ENCODE results near the gene LRRC73.
A peak's percentile ranks its signal among the peaks of the same experiment; 100 is the strongest.
"Not testable (repeated sequence)": the region's sequence is repeated elsewhere in the genome, so short reads cannot be mapped to it uniquely, and the experiment has no call there.

Gene LRRC73

GRCh38 chr6:43491750-43492661, 18.1 kb downstream of the LRRC73 start:
- DNase-seq, result no peak

GRCh38 chr6:43490523-43490939, 19.6 kb downstream of the LRRC73 start:
- DNase-seq, result no peak

GRCh38 chr6:43489277-43490072, 20.7 kb downstream of the LRRC73 start:
- DNase-seq, result no peak

- no peak for DNase-seq
Observed at GRCh38 chr6:43488667-43489276, 21.4 kb downstream of the LRRC73 start.

GRCh38 chr6:43481591-43482236, 28.4 kb downstream of the LRRC73 start:
- DNase-seq, result no peak

GRCh38 chr6:43481075-43481474, 29.1 kb downstream of the LRRC73 start:
- no peak for DNase-seq

GRCh38 chr6:43478008-43478372, 32.2 kb downstream of the LRRC73 start:
- DNase-seq, result no peak

- DNase-seq, result peak; percentile 40
Observed at GRCh38 chr6:43477235-43478007, 32.7 kb downstream of the LRRC73 start, which contains the start of gene TJAP1. Gene TJAP1, plus strand, starts transcription at chr6:43477570. Its CDS starts 21,432 bp downstream, at chr6:43499002.

GRCh38 chr6:43476746-43477145, 33.4 kb downstream of the LRRC73 start:
- no peak for DNase-seq

- no peak for DNase-seq
Observed at GRCh38 chr6:43475516-43475915, 34.6 kb downstream of the LRRC73 start.

- DNase-seq, result no peak
Observed at GRCh38 chr6:43472515-43472914, 37.6 kb downstream of the LRRC73 start.

- no peak for DNase-seq
Observed at GRCh38 chr6:43471399-43471798, 38.7 kb downstream of the LRRC73 start.

GRCh38 chr6:43469947-43470346, 40.2 kb downstream of the LRRC73 start:
- no peak for DNase-seq

- no peak for DNase-seq
Observed at GRCh38 chr6:43468748-43469681, 41.1 kb downstream of the LRRC73 start.

GRCh38 chr6:43468240-43468639, 41.9 kb downstream of the LRRC73 start:
- no peak for DNase-seq

GRCh38 chr6:43467752-43468151, 42.4 kb downstream of the LRRC73 start:
- DNase-seq, result no peak

- not testable (repeated sequence) for DNase-seq
Observed at GRCh38 chr6:43467265-43467664, 42.9 kb downstream of the LRRC73 start.

GRCh38 chr6:43465948-43466347, 44.2 kb downstream of the LRRC73 start:
- no peak for DNase-seq

GRCh38 chr6:43464337-43464736, 45.8 kb downstream of the LRRC73 start:
- no peak for DNase-seq

GRCh38 chr6:43461936-43462335, 48.2 kb downstream of the LRRC73 start:
- no peak for DNase-seq

- no peak for DNase-seq
Observed at GRCh38 chr6:43460032-43460431, 50.1 kb downstream of the LRRC73 start.

Data from NCI-H1417 treated with DMSO at 0.1 percent for 48 hours (cell line).